ENCODE measurements around the gene HP.

The HP gene

DNA sequence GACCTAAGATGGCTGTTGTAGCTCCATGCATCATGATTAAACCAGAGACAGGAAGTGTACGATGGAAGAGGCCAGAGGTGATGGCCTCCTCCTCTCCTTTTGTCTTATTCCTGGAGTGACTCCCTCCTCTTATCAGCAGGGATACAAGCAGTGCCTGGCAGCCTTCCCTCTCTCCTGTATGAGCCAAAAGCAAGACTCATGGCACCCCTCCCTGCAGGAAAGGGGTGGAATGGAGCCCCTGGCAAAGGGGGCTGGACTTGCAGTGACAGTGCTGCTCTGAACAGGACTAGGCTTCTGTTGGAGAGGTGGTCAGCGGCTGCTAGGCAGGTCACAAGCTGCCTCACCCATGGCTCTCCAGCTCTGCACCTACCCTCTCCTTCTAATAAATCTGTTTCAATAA lies 30.7 kb downstream of the HP start:
- no peak for DNase-seq (ENCODE audit: low read depth, low spot score)

DNA sequence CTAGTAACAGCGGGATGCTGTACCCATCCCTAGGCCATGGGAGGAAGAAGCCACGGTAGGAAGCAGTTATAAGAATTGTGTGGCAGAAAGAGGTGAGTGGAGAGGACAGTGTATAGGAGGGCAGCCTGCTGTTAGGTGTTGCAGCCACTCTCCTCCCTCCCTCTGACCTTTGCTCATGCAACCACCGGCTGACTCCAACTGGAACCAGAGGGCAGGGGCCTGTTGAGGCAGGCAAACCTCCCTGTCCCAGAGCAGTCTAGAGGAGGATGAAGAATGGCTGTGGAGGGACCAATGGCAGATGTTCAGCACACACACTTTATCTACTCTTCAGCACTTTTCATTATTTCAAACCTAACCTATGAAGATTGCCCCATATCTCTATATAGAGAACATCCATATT lies 36.9 kb downstream of the HP start:
- DNase-seq (ENCODE audit: low read depth, low spot score): no peak

DNA sequence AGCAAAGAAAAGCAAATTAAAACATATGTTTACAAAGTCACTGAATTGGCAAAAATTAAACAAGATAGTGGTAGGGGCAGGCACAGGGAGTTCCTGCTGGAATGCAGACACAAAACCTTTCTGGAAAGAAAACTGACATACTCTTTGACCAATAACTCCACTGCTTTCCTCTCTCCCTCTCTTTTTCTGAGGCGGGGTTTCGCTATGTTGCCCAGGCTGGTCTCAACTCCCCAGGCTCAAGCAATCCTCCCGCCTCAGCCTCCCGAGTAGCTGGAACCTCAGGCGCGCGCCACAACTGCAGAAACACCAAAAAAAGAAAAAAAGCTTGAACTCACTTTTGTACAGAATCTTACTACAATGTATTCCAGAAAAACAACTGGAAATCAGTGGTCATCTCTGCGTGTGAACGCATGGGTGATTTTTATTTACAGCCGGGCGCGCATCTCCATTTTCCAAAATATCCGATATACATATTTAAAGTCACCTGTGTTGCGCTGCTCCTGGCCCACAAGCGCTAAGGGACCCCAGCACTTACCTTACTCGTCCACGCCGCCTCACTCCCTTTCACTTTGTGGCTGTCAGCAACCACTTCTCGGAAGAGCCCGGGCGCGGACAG lies 38.6 kb downstream of the HP start:
- no peak for DNase-seq (ENCODE audit: low read depth, low spot score)

DNA sequence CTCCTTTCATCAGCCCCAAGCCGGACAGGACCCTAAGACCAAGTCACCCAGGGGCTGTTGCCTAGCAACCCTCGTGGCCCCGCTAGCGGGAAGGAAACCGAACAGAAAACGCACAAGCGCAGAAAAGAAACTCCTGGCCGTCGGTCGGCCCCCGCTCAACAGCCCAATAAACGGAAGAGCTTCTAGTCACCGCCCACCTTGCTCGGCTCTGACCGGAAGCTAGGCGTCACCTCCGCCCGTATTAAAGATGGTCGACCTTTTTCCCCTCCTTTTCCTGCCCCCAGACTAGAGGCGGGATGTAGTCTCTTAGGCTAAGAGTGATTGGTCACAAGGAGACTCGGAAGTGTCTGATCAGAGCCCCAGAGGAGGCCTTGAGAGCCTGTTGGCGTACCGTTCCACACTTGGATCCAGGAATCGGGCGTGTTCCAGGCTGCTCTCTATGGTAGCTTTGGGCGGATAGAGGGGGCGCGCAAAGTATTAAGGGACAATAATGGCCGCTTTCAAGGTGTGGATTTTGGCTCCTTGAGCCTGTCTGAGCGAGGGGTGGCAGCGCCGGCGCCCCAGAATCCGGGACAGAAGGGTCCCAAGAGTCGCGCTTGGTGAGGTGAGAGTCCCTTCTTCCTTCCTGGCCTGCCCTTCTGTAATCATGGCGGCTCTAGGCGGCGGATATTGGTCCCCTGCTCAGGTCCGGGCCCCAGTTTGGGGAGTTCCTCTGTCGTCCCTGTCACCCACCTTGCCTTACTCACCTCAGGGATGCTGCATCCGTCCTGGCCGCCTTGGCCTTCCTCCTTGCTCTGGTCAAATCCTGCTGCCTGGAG lies 39.4 kb downstream of the HP start, which contains the start of the genes DHX38 and TXNL4B:
DHX38 (plus strand) TSS at position 400 of the 818 bp plus-strand sequence. CDS start 2,311 bp downstream, outside the sequence.
TXNL4B (minus strand) TSS at position 173 of the 818 bp plus-strand sequence. CDS start 2,871 bp downstream, outside the sequence.
- peak; percentile 82 for DNase-seq (ENCODE audit: low read depth, low spot score)

DNA sequence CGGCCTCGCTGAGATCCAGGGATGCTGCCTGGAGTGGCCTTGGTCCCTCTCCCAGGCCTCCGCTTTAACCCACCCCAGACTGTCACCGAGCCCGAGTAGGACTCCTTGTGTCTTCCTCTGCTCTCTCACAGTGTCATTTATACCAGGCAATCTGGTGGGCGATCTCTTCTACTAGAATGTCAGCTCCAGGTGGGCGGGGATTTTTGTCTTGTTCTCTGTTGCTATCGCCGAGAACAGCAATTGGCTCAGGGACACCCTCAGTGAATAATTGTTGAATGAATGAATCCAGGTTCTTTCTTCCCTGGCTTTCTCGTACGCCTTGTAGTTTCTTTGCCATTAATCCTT lies 39.9 kb downstream of the HP start:
- peak; percentile 26 for DNase-seq (ENCODE audit: low read depth, low spot score)

DNA sequence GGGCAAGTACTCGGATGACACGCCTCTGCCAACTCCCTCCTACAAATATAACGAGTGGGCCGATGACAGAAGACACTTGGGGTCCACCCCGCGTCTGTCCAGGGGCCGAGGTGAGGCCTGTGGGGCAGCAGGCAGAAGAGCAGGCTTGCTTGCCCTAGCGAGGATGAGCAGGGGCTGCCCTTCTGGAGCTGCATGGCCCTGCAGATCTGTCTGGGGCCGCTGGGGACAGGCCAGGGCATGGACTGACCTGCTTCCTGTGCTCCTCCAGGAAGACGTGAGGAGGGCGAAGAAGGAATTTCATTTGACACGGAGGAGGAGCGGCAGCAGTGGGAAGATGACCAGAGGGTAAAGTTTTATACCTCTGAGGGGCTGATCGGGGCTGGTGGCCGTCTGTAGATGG lies 44.6 kb downstream of the HP start:
- no peak for DNase-seq (ENCODE audit: low read depth, low spot score)

DNA sequence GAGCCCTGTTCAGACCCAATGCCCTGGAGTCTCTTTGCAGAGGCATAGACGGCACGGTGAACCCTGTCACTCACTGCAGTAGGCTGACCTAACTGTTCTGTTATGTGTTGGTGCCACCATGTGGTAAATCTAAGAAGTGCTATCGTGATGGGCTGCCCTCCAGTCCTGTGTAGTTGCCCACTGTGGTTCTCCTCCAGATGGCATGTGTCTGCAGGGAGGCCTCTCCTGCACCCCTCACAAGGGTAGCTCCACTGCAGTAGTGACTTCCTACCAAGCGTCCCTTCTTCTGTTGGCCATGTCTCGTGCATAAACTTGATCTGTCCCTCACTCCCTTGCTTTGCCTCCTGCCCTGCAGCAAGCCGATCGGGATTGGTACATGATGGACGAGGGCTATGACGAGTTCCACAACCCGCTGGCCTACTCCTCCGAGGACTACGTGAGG lies 45.1 kb downstream of the HP start:
- no peak for DNase-seq (ENCODE audit: low read depth, low spot score)

DNA sequence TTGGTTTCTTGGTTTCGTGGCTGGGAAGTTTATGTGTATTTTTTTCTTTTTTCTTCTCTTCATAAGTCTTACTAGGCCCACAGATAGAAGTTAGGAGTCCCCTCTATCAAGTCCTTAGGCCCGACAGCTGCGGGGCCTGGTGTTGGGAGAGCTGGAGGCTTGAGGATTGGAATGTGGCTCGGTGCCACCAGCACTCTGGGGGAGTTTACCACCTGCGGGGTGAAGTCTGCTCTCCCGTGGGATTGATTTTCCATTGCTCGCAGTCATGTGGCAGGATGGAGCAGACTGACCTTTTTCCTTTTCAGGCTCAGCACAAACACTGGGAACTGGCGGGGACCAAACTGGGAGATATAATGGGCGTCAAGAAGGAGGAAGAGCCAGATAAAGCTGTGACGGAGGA lies 46.9 kb downstream of the HP start:
- DNase-seq (ENCODE audit: low read depth, low spot score): no peak

DNA sequence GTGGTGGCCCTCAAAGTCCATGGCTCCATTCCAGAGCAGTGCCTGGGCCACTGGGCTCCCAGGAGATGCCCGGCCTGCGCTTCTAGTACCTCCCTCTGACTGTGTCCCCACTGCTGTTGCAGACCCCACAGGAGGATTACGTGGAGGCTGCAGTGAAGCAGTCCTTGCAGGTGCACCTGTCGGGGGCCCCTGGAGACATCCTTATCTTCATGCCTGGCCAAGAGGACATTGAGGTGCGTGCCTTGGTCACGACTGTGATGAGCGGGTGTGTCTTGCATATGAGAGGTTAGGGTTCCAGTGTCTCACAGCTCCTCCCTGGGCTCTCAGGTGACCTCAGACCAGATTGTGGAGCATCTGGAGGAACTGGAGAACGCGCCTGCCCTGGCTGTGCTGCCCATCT lies 50.6 kb downstream of the HP start:
- DNase-seq (ENCODE audit: low read depth, low spot score): no peak

DNA sequence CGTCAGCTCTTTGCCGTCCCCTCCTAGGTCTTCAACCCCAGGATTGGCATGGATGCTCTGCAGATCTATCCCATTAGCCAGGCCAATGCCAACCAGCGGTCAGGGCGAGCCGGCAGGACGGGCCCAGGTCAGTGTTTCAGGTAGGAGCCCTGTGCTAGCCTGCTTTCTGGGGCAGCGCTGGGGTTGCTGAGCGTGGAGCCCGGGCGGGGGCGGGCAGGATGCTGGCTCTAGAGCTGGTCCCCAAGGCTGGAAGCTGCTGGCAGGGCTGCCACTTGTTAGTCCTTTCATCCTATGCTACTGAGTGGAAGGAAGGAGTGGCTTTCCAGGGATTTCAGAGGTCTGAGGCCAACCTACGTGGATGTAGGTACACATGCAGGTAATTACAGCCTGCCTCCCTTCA lies 51.7 kb downstream of the HP start:
- no peak for DNase-seq (ENCODE audit: low read depth, low spot score)

DNA sequence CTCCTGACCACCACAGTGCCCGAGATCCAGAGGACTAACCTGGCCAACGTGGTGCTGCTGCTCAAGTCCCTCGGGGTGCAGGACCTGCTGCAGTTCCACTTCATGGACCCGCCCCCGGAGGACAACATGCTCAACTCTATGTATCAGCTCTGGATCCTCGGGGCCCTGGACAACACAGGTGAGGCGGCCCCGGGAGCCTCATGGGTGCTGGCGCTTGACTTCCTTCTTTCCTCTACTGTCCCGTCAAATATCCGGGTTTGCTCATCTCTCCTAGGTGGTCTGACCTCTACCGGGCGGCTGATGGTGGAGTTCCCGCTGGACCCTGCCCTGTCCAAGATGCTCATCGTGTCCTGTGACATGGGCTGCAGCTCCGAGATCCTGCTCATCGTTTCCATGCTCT lies 53.1 kb downstream of the HP start:
- DNase-seq (ENCODE audit: low read depth, low spot score): no peak

DNA sequence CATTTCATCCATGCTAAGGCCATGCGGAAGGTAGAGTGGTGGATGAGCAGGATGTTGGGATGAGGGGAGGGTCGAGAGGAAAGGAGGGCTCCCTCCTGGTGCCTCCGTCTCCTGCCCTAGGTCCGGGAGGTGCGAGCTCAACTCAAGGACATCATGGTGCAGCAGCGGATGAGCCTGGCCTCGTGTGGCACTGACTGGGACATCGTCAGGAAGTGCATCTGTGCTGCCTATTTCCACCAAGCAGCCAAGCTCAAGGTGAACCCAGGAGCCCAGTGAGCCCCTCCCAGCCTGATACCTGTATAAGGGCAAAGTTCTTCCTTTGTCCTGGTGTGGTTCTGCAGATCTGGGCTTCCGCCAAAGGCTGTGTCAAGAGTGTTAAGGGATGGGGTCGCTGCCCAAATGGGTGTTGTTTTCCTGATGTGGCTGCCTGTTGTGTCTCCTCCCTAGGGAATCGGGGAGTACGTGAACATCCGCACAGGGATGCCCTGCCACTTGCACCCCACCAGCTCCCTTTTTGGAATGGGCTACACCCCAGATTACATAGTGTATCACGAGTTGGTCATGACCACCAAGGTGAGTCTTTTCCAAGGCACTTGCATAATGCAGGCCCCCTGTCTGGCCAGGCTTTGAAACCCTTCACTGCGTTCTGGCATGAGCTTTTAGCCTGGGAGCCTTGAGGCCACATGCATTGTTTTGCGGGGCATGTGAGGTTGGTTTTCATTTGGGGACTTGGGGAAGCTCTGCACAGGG lies 54.2 kb downstream of the HP start:
- no peak for DNase-seq (ENCODE audit: low read depth, low spot score)

DNA sequence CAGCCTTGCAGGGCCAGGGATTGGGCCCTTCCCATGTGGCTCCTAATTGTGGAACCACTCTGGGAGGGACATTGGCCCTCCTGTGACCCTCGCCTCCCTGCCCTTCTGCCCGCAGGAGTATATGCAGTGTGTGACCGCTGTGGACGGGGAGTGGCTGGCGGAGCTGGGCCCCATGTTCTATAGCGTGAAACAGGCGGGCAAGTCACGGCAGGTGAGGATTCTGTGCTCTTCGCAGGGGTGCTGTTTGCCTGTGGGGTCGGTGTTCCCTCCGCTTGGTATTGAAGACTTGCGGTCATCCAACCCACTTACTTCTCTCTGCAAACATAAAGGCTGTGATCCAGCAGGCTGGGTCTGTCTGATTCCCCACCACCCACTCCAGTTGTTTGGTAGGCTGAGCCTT lies 55.0 kb downstream of the HP start:
- DNase-seq (ENCODE audit: low read depth, low spot score): no peak

DNA sequence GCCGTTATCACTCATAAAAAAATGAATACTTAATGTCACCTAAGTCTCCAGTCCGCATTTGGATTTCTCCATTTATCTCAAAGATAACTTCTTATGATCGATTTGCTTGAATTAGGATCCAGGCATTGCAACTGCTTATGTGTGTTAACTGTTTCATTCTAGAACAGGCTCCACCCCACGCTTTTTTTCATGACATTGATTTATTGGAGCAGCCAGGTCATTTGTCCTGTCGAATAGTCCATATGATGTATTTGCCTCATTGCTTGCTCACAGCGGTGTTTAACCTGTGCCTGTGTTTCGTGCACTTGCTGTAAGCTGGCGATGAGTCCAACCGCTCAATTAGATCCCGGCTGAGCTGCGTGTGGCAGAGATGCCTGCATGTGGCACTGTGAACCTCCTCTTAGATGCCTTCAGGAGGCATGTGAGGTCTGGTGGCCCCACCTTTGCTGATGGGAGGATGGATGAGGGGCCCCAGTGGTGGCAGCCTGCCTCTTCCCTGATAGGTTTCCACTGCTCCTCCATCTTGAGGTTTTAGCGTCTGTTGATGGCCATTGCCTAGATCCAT lies 55.7 kb downstream of the HP start:
- no peak for DNase-seq (ENCODE audit: low read depth, low spot score)

All from activated naive CD8-positive, alpha-beta T cell treated with anti-CD3 and anti-CD28 coated beads, Interleukin-2, amount 50 U/mL, for 16 hours (primary cell).